AG10803 (cell line): ENCODE measurements around the gene S100A7A.
"Not testable (repeated sequence)": the region's sequence is repeated elsewhere in the genome, so short reads cannot be mapped to it uniquely, and the experiment has no call there.

Experiments used
- DNase-seq: peaks from one replicate; pipeline ENCODE4 v3.0.0; 2010; ENCODE audit warnings: low read depth
- H3K4me3 ChIP-seq: 2 replicates; pipeline ENCODE4 v1.5.1; 2011; ENCODE audit warnings: mild to moderate bottlenecking, low read length, control low read depth
- TF ChIP-seq, protein P1 (sequence below): conservative IDR thresholded peaks from 2 replicates; pipeline ENCODE4 v1.5.1; 2011; ENCODE audit warnings: mild to moderate bottlenecking, low read length, control low read depth, inconsistent platforms

Gene S100A7A

GRCh38 chr1:153444078-153444477 is 27.8 kb downstream of the S100A7A start:
- TF ChIP-seq, protein P1, sequence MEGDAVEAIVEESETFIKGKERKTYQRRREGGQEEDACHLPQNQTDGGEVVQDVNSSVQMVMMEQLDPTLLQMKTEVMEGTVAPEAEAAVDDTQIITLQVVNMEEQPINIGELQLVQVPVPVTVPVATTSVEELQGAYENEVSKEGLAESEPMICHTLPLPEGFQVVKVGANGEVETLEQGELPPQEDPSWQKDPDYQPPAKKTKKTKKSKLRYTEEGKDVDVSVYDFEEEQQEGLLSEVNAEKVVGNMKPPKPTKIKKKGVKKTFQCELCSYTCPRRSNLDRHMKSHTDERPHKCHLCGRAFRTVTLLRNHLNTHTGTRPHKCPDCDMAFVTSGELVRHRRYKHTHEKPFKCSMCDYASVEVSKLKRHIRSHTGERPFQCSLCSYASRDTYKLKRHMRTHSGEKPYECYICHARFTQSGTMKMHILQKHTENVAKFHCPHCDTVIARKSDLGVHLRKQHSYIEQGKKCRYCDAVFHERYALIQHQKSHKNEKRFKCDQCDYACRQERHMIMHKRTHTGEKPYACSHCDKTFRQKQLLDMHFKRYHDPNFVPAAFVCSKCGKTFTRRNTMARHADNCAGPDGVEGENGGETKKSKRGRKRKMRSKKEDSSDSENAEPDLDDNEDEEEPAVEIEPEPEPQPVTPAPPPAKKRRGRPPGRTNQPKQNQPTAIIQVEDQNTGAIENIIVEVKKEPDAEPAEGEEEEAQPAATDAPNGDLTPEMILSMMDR, result no peak
- DNase-seq, result no peak
- no peak overlapping the region for H3K4me3 ChIP-seq

- TF ChIP-seq, protein P1, result no peak
- peak; percentile 50 for DNase-seq
- no peak overlapping the region for H3K4me3 ChIP-seq
These were observed 31.3 kb downstream of the S100A7A start for GRCh38 chr1:153447498-153448170.

DNA sequence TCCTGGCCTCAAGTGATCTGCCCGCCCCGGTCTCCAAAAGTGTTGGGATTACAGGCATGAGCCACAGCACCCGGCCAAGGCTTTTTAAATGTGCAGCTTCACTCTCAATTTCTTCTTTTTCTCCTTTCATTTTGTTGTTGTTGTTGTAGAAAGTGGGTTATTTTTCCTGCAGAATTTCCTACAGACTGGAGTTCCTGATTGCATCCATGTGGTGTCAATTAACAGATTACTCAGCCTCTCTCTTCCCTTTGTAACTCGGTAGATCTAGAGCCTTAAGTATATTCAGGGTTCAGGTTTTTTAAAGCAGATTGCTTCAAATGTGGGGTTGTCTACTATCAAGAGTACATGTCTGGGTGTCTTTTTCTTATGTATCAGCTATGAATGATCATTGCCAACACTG is 32.5 kb downstream of the S100A7A start:
- H3K4me3 ChIP-seq, result not testable (repeated sequence)
- peak; percentile 4 for DNase-seq

- TF ChIP-seq, protein P1, result no peak
- DNase-seq, result no peak
- H3K4me3 ChIP-seq, result no peak overlapping the region
These were observed 40.1 kb downstream of the S100A7A start for GRCh38 chr1:153456396-153456795.

- no peak for DNase-seq
- TF ChIP-seq, protein P1, result no peak
- no peak overlapping the region for H3K4me3 ChIP-seq
These were observed 43.3 kb downstream of the S100A7A start for GRCh38 chr1:153459655-153460054.

GRCh38 chr1:153460551-153460950 is 44.2 kb downstream of the S100A7A start, which contains the start of gene S100A7:
TSS of gene S100A7 (minus strand) at chr1:153460651. CDS start at chr1:153459013, 1,638 bp downstream.
- TF ChIP-seq, protein P1, result no peak
- H3K4me3 ChIP-seq, result no peak within 1 kb of the TSS
- DNase-seq, result no peak

- not testable (repeated sequence) for H3K4me3 ChIP-seq, DNase-seq
These were observed 46.4 kb downstream of the S100A7A start for GRCh38 chr1:153462741-153463140.

- no peak overlapping the region for H3K4me3 ChIP-seq
- TF ChIP-seq, protein P1, result peak; percentile 62
- DNase-seq, result peak; percentile 16
These were observed 49.7 kb downstream of the S100A7A start for GRCh38 chr1:153465811-153466636.
